PC-3 (cell line): ENCODE data around the gene TTYH2.

Experiments used
- EZH2 ChIP-seq: fragments of 300-600 bp; sonication (generic); IDR thresholded peaks from one replicate; pipeline ENCODE4 v1.6.1; 2017; ENCODE audit warnings: antibody characterized with exemption, mild to moderate bottlenecking, low read length; ENCODE audit not compliant: unreplicated experiment
- EZH2phosphoT487 ChIP-seq: fragments of 300-600 bp; sonication (generic); IDR thresholded peaks from 2 replicates; pipeline ENCODE4 v1.6.1; 2018; ENCODE audit warnings: mild to moderate bottlenecking, antibody characterized with exemption, low read length, borderline replicate concordance
- TF ChIP-seq, protein P1 (sequence below): fragments of 300-600 bp; sonication (generic); conservative IDR thresholded peaks from 2 replicates; pipeline ENCODE4 v1.5.1; 2017; ENCODE audit warnings: antibody characterized with exemption, low read depth, mild to moderate bottlenecking, low read length

- TF ChIP-seq, protein P1, sequence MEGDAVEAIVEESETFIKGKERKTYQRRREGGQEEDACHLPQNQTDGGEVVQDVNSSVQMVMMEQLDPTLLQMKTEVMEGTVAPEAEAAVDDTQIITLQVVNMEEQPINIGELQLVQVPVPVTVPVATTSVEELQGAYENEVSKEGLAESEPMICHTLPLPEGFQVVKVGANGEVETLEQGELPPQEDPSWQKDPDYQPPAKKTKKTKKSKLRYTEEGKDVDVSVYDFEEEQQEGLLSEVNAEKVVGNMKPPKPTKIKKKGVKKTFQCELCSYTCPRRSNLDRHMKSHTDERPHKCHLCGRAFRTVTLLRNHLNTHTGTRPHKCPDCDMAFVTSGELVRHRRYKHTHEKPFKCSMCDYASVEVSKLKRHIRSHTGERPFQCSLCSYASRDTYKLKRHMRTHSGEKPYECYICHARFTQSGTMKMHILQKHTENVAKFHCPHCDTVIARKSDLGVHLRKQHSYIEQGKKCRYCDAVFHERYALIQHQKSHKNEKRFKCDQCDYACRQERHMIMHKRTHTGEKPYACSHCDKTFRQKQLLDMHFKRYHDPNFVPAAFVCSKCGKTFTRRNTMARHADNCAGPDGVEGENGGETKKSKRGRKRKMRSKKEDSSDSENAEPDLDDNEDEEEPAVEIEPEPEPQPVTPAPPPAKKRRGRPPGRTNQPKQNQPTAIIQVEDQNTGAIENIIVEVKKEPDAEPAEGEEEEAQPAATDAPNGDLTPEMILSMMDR: no peak
- no peak for TF ChIP-seq EZH2
- TF ChIP-seq EZH2phosphoT487: no peak
Observed at GRCh38 chr17:74183411-74183810, 30.0 kb upstream of the TTYH2 start.
